ENCODE measurements around the gene GTF2E1. TPM values are rescaled to one million over a fixed set of nuclear protein-coding genes. Genes with fewer than 3 reads are reported as not detected.

Gene GTF2E1
- total and polyA plus RNA-seq, 9 of the 15 experiments (the other 6 are each of a cell fraction or from before 2014, with no cell fraction given) = 12.9 to 23.5 (median 15.4) TPM

GRCh38 chr3:120742198-120742848, at the start of gene GTF2E1, which contains the start of gene RABL3 (continued):
- TF ChIP-seq, protein P1, sequence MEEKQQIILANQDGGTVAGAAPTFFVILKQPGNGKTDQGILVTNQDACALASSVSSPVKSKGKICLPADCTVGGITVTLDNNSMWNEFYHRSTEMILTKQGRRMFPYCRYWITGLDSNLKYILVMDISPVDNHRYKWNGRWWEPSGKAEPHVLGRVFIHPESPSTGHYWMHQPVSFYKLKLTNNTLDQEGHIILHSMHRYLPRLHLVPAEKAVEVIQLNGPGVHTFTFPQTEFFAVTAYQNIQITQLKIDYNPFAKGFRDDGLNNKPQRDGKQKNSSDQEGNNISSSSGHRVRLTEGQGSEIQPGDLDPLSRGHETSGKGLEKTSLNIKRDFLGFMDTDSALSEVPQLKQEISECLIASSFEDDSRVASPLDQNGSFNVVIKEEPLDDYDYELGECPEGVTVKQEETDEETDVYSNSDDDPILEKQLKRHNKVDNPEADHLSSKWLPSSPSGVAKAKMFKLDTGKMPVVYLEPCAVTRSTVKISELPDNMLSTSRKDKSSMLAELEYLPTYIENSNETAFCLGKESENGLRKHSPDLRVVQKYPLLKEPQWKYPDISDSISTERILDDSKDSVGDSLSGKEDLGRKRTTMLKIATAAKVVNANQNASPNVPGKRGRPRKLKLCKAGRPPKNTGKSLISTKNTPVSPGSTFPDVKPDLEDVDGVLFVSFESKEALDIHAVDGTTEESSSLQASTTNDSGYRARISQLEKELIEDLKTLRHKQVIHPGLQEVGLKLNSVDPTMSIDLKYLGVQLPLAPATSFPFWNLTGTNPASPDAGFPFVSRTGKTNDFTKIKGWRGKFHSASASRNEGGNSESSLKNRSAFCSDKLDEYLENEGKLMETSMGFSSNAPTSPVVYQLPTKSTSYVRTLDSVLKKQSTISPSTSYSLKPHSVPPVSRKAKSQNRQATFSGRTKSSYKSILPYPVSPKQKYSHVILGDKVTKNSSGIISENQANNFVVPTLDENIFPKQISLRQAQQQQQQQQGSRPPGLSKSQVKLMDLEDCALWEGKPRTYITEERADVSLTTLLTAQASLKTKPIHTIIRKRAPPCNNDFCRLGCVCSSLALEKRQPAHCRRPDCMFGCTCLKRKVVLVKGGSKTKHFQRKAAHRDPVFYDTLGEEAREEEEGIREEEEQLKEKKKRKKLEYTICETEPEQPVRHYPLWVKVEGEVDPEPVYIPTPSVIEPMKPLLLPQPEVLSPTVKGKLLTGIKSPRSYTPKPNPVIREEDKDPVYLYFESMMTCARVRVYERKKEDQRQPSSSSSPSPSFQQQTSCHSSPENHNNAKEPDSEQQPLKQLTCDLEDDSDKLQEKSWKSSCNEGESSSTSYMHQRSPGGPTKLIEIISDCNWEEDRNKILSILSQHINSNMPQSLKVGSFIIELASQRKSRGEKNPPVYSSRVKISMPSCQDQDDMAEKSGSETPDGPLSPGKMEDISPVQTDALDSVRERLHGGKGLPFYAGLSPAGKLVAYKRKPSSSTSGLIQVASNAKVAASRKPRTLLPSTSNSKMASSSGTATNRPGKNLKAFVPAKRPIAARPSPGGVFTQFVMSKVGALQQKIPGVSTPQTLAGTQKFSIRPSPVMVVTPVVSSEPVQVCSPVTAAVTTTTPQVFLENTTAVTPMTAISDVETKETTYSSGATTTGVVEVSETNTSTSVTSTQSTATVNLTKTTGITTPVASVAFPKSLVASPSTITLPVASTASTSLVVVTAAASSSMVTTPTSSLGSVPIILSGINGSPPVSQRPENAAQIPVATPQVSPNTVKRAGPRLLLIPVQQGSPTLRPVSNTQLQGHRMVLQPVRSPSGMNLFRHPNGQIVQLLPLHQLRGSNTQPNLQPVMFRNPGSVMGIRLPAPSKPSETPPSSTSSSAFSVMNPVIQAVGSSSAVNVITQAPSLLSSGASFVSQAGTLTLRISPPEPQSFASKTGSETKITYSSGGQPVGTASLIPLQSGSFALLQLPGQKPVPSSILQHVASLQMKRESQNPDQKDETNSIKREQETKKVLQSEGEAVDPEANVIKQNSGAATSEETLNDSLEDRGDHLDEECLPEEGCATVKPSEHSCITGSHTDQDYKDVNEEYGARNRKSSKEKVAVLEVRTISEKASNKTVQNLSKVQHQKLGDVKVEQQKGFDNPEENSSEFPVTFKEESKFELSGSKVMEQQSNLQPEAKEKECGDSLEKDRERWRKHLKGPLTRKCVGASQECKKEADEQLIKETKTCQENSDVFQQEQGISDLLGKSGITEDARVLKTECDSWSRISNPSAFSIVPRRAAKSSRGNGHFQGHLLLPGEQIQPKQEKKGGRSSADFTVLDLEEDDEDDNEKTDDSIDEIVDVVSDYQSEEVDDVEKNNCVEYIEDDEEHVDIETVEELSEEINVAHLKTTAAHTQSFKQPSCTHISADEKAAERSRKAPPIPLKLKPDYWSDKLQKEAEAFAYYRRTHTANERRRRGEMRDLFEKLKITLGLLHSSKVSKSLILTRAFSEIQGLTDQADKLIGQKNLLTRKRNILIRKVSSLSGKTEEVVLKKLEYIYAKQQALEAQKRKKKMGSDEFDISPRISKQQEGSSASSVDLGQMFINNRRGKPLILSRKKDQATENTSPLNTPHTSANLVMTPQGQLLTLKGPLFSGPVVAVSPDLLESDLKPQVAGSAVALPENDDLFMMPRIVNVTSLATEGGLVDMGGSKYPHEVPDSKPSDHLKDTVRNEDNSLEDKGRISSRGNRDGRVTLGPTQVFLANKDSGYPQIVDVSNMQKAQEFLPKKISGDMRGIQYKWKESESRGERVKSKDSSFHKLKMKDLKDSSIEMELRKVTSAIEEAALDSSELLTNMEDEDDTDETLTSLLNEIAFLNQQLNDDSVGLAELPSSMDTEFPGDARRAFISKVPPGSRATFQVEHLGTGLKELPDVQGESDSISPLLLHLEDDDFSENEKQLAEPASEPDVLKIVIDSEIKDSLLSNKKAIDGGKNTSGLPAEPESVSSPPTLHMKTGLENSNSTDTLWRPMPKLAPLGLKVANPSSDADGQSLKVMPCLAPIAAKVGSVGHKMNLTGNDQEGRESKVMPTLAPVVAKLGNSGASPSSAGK (IDR thresholded peaks at IDR 0.05) = peak; percentile 68; the same call in 1 of the 2 replicates
- TF ChIP-seq SP1 (CRISPR knock-in tag; IDR thresholded peaks at IDR 0.05) = peak; percentile 80
- TF ChIP-seq KLF10 (CRISPR knock-in tag; IDR thresholded peaks at IDR 0.05) = no peak
- peak; percentile 51 for TF ChIP-seq USF1 (CRISPR knock-in tag; IDR thresholded peaks at IDR 0.05)
- TF ChIP-seq GTF2A2 (tag; IDR thresholded peaks at IDR 0.05) = no peak
- TF ChIP-seq POLR2H (tag; IDR thresholded peaks at IDR 0.05; ENCODE audit: low read depth) = peak; percentile 45; the same call in 1 of the 2 replicates
- peak; percentile 76 for TF ChIP-seq GABPA (tag; conservative IDR thresholded peaks at IDR 0.05; ENCODE audit: low read depth)
- TF ChIP-seq MYBL2 (IDR thresholded peaks at IDR 0.05; ENCODE audit: low read depth) = peak; percentile 87
- TF ChIP-seq MYBL2 (CRISPR knock-in tag; IDR thresholded peaks at IDR 0.05; ENCODE audit: borderline replicate concordance) = no peak
